Measurements from ENCODE around the gene TMEM181. TPM values are rescaled to one million over a fixed set of nuclear protein-coding genes. Genes with fewer than 3 reads are reported as not detected.

TMEM181 gene
- total and polyA plus RNA-seq, 2 experiments from 2014 or later: 11.9 to 25.2 TPM

- ATAC-seq (no peak), DNase-seq (ENCODE audit: low spot score) (no peak)
- no peak overlapping the region for H3K27ac Mint-ChIP-seq
These were observed 31.4 kb downstream of the TMEM181 start for GRCh38 chr6:158591134-158591809.

DNA sequence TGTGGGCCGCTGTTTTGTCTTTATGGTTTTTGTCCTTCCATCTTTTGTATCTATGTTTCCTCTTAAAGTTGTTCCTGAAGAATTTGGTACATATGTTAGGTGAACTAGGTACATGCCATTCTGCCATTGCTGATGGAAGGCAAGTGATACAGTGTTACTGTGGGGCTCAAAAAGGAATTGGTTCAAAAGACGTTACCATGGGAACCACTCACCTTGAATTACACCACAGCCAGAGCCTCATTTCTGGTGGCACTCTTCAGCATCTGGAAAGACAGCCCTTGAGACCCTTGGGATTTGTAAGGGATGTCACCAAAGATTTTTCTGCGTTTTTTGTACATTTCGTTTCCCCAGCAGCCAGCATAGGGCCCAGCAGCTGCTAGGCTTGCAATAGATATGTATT, 31.9 kb downstream of the TMEM181 start:
- Histone ChIP-seq H3K79me2 (replicated peaks; ENCODE audit: insufficient read depth) (no peaks in the 10 kb centered on the region), H3K9me2 (ENCODE audit: insufficient read depth) (no peaks in the 10 kb centered on the region), H3F3A (replicated peaks; ENCODE audit: low read depth) (no peaks in the 10 kb centered on the region), H3K4me3 (no peak overlapping the region), H4K20me1 (replicated peaks; ENCODE audit: insufficient read depth) (peaks cover 11% of the 10 kb centered on the region; the same call in 1 of the 2 replicates), H3K4me2 (no peak overlapping the region), H3K4me1 (ENCODE audit: insufficient read depth) (no peaks in the 10 kb centered on the region), H3K36me3 (ENCODE audit: insufficient read depth) (peaks cover 29% of the 10 kb centered on the region), H3K27me3 (ENCODE audit: insufficient read depth) (no peaks in the 10 kb centered on the region), H2AFZ (no peak overlapping the region), H3K27ac (ENCODE audit: low read depth) (no peak overlapping the region)
- no peak for DNase-seq (ENCODE audit: low spot score)
- Mint-ChIP-seq H3K27ac (no peak overlapping the region), H3K36me3 (ENCODE audit: low read depth) (peaks cover 84% of the 10 kb centered on the region), H3K4me1 (no peaks in the 10 kb centered on the region), H3K27me3 (ENCODE audit: insufficient read depth, low read depth, poor library complexity) (no peaks in the 10 kb centered on the region), H3K9me3 (no peaks in the 10 kb centered on the region), H3K4me3 (no peak overlapping the region)
- no peak for ATAC-seq
- no peak for TF ChIP-seq EZH2phosphoT487 (IDR thresholded peaks at IDR 0.05; ENCODE audit: unreplicated experiment)
- TF ChIP-seq REST (IDR thresholded peaks at IDR 0.05; ENCODE audit: unreplicated experiment): no peak
- TF ChIP-seq ZNF331 (CRISPR knock-in tag; IDR thresholded peaks at IDR 0.05; ENCODE audit: low read depth): no peak

More at GRCh38 chr6:158591134-158591809, 31.4 kb downstream of the TMEM181 start:
- Mint-ChIP-seq H3K4me1 (no peaks in the 10 kb centered on the region), H3K27me3 (ENCODE audit: insufficient read depth, low read depth, poor library complexity) (peaks cover 2% of the 10 kb centered on the region), H3K9me3 (no peaks in the 10 kb centered on the region), H3K36me3 (ENCODE audit: low read depth) (peaks cover 86% of the 10 kb centered on the region), H3K4me3 (no peak overlapping the region)
- Histone ChIP-seq H3K4me2 (no peak overlapping the region), H3K4me3 (no peak overlapping the region), H3K27ac (ENCODE audit: low read depth) (no peak overlapping the region), H3F3A (replicated peaks; ENCODE audit: low read depth) (no peaks in the 10 kb centered on the region), H2AFZ (no peak overlapping the region), H4K20me1 (replicated peaks; ENCODE audit: insufficient read depth) (peaks cover 11% of the 10 kb centered on the region; the same call in 1 of the 2 replicates), H3K36me3 (ENCODE audit: insufficient read depth) (peaks cover 29% of the 10 kb centered on the region), H3K4me1 (ENCODE audit: insufficient read depth) (no peaks in the 10 kb centered on the region), H3K9me2 (ENCODE audit: insufficient read depth) (no peaks in the 10 kb centered on the region), H3K27me3 (ENCODE audit: insufficient read depth) (no peaks in the 10 kb centered on the region), H3K79me2 (replicated peaks; ENCODE audit: insufficient read depth) (no peaks in the 10 kb centered on the region)
- TF ChIP-seq JUNB (IDR thresholded peaks at IDR 0.05; ENCODE audit: unreplicated experiment) (no peak), ETS1 (IDR thresholded peaks at IDR 0.05) (no peak), CREB1 (CRISPR knock-in tag; IDR thresholded peaks at IDR 0.05; ENCODE audit: low read depth) (no peak), STAT1 (IDR thresholded peaks at IDR 0.05; ENCODE audit: unreplicated experiment) (no peak), ZNF114 (CRISPR knock-in tag; IDR thresholded peaks at IDR 0.05) (no peak)
- TF ChIP-seq, protein P1, sequence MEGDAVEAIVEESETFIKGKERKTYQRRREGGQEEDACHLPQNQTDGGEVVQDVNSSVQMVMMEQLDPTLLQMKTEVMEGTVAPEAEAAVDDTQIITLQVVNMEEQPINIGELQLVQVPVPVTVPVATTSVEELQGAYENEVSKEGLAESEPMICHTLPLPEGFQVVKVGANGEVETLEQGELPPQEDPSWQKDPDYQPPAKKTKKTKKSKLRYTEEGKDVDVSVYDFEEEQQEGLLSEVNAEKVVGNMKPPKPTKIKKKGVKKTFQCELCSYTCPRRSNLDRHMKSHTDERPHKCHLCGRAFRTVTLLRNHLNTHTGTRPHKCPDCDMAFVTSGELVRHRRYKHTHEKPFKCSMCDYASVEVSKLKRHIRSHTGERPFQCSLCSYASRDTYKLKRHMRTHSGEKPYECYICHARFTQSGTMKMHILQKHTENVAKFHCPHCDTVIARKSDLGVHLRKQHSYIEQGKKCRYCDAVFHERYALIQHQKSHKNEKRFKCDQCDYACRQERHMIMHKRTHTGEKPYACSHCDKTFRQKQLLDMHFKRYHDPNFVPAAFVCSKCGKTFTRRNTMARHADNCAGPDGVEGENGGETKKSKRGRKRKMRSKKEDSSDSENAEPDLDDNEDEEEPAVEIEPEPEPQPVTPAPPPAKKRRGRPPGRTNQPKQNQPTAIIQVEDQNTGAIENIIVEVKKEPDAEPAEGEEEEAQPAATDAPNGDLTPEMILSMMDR (conservative IDR thresholded peaks at IDR 0.05; ENCODE audit: low read depth in 2 of 2): no peak

All from GM23338 (cell line).